Esophagus muscularis mucosa (tissue), 3 donors: ENCODE results near the gene CDC34.

ENCODE experiments used
- CTCF ChIP-seq, 3 experiments: fragments of 200-600 bp in 2 of 3; fragments of 450-650 bp in 1 of 3; sonication (generic) in 2 of 3; IDR thresholded peaks; one replicate each; pipeline ENCODE4 v1.5.1; 2017 to 2019; ENCODE audit warnings: antibody characterized with exemption in 3 of 3, mild to moderate bottlenecking in 2 of 3, moderate library complexity in 1 of 3
- POLR2A ChIP-seq: fragments of 450-650 bp; IDR thresholded peaks from one replicate; pipeline ENCODE4 v1.6.1; 2017; ENCODE audit warnings: antibody characterized with exemption, moderate library complexity, mild to moderate bottlenecking, low read depth
- POLR2AphosphoS5 ChIP-seq, 2 donors: sonication (generic); formaldehyde crosslinking; IDR thresholded peaks; one replicate each; pipeline ENCODE4 v1.6.1; 2017; ENCODE audit warnings: antibody characterized with exemption in 2 of 2

- TF ChIP-seq CTCF (IDR thresholded peaks at IDR 0.05) (no peak), POLR2A (no peak), POLR2AphosphoS5 (IDR thresholded peaks at IDR 0.05) (peak; percentile 44 to 50)
Measured at GRCh38 chr19:531753-532560, at the start of gene CDC34.
